PC-9 (cell line): ENCODE measurements around the gene USP31.

Source experiments
- EZH2 ChIP-seq: fragments of 200-600 bp; sonication (generic); IDR thresholded peaks from 2 replicates; pipeline ENCODE4 v1.8.0; 2017; ENCODE audit warnings: antibody characterized with exemption, low read depth
- TF ChIP-seq, protein P1 (sequence below): fragments of 200-600 bp; sonication (generic); conservative IDR thresholded peaks from 2 replicates; pipeline ENCODE4 v1.6.1; 2017; ENCODE audit warnings: mixed run types, antibody characterized with exemption, mild to moderate bottlenecking, moderate library complexity

- no peak for TF ChIP-seq EZH2
- TF ChIP-seq, protein P1, sequence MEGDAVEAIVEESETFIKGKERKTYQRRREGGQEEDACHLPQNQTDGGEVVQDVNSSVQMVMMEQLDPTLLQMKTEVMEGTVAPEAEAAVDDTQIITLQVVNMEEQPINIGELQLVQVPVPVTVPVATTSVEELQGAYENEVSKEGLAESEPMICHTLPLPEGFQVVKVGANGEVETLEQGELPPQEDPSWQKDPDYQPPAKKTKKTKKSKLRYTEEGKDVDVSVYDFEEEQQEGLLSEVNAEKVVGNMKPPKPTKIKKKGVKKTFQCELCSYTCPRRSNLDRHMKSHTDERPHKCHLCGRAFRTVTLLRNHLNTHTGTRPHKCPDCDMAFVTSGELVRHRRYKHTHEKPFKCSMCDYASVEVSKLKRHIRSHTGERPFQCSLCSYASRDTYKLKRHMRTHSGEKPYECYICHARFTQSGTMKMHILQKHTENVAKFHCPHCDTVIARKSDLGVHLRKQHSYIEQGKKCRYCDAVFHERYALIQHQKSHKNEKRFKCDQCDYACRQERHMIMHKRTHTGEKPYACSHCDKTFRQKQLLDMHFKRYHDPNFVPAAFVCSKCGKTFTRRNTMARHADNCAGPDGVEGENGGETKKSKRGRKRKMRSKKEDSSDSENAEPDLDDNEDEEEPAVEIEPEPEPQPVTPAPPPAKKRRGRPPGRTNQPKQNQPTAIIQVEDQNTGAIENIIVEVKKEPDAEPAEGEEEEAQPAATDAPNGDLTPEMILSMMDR: no peak
Observed at GRCh38 chr16:23062524-23062923, 86.7 kb downstream of the USP31 start.
